AG09309 (cell line): ENCODE data around the gene KRT10.

Source experiments
- DNase-seq: peaks from one replicate; pipeline ENCODE4 v3.0.0-alpha.2; 2010; ENCODE audit warnings: low read depth
- H3K4me3 ChIP-seq: 2 replicates; pipeline ENCODE4 v1.5.1; 2011; ENCODE audit warnings: mild to moderate bottlenecking, low read depth, low read length, moderate library complexity; ENCODE audit not compliant: control insufficient read depth
- TF ChIP-seq, protein P1 (sequence below): IDR thresholded peaks from 2 replicates; pipeline ENCODE4 v1.5.1; 2011; ENCODE audit warnings: mild to moderate bottlenecking, low read depth, low read length, inconsistent platforms; ENCODE audit not compliant: insufficient read depth, control insufficient read depth; ENCODE audit errors: missing control alignments

The KRT10 gene

DNA sequence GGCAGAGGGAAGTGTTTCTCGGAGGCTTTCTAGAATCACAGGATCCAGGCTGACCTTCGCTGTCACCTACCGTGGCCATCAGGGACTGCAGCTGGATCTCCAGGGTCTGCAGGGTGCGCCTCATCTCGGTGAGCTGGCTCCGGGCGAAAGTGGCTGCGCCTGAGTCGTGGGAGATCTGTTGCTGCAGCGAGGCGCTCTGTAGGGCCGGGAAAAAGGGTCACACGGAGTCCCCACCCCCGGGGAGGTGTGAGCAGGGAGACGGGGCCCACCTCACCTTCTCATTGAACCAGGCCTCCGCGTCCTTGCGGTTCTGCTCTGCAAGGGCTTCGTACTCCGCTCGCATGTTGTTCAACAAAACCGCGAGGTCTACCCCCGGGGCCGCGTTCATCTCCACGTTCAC, 25.6 kb downstream of the KRT10 start:
- H3K4me3 ChIP-seq, result no peak overlapping the region
- no peak for DNase-seq
- TF ChIP-seq, protein P1, sequence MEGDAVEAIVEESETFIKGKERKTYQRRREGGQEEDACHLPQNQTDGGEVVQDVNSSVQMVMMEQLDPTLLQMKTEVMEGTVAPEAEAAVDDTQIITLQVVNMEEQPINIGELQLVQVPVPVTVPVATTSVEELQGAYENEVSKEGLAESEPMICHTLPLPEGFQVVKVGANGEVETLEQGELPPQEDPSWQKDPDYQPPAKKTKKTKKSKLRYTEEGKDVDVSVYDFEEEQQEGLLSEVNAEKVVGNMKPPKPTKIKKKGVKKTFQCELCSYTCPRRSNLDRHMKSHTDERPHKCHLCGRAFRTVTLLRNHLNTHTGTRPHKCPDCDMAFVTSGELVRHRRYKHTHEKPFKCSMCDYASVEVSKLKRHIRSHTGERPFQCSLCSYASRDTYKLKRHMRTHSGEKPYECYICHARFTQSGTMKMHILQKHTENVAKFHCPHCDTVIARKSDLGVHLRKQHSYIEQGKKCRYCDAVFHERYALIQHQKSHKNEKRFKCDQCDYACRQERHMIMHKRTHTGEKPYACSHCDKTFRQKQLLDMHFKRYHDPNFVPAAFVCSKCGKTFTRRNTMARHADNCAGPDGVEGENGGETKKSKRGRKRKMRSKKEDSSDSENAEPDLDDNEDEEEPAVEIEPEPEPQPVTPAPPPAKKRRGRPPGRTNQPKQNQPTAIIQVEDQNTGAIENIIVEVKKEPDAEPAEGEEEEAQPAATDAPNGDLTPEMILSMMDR, result no peak

DNA sequence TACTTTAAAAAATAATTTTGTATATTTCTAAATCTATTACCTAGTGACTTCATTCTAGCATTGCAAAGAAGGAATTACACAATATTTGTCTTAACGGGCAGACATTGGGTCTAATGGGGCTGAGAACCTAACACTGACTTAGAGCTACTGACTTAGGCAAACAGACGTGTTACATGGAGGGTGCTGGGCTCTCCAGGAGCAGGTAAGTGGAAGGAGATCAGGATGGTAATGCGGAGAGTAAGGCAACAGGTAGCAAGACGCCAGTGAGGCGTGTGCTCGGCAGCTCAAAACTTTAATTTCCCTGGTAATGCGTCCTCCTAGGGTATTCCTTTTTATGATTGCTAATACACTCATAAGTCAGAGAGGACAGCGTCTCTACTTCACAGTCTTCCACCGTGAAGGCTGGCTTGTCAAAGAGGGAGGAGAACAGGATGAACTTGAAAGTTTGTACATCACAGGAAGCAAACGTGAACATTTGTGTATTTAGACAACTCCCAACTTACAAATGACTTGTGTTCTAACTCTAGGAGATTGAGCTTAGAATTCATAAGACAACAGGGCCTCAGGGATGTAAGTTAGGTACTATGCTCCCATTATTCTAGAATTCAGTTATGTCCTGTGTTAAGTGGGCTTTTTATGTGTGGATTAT, 27.3 kb downstream of the KRT10 start:
- no peak overlapping the region for H3K4me3 ChIP-seq
- DNase-seq, result no peak
- TF ChIP-seq, protein P1, result no peak

DNA sequence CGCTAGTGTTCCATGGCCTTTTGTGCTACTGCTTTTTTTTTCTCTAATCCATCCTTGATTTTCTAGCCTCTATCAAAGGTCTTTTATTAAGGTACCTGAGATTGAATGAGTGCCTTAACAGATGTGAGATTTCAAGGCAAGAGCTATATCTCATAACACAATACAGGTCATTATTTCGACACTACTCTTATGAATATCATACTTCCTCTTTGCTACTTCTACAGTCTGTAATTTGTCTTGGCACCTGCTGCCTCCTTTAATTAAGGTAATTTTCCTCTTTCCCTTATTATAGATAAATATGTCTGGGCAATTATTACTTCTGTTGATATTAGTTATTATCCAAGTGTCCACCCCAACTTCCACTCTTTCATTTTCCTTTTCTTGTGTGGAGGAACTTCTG, 27.9 kb downstream of the KRT10 start:
- no peak overlapping the region for H3K4me3 ChIP-seq
- DNase-seq, result no peak
- TF ChIP-seq, protein P1, result no peak

DNA sequence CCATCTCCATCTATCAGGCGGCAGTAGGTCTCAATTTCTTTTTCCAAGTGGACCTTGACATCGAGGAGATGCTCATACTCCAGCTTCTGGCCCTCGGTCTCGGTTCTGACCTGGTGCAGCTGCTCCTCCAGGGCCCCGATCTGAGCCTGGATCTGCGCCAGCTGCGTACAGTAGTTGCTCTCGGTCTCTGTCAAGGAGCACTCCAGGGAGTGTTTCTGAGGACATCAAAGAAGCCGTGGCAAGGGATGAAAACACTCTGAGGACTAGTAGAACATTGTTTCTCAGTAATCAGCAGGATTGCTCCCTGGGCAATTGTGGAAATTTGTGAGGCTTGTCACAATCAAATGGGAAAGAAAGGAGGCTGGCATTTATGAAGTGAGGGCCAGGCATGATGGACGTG, 28.6 kb downstream of the KRT10 start:
- DNase-seq, result no peak
- no peak overlapping the region for H3K4me3 ChIP-seq
- TF ChIP-seq, protein P1, result no peak

DNA sequence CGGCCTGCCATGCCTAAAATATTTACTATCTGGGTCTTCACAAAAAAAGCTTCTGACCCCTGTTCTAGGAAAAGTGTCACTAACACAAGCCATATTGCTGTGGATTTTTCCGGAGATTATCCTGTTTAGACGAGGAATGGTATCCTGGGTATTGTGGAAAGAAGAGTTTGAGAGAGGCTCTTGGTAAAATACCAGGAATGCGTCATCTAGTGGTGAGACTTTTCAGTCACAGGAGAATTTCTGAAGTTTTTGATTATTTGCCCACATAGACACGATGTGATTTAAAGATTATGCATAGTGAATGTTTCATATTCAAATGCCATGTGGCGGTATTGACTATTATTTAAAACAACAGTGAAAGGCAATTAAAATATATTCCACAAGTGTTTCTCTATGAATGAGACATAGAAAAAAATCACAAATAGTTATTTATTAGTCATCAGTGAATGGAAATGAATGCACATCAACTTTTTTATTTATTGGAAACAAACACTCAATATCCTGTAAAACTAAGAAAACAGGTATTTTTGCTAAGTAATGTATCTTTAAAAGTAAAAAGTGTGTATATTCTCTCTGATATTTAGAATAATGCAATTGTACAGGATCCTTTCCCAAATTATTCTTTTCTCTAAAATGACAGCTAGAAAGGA, 30.5 kb downstream of the KRT10 start:
- no peak overlapping the region for H3K4me3 ChIP-seq
- TF ChIP-seq, protein P1, result peak; percentile 61
- DNase-seq, result no peak

DNA sequence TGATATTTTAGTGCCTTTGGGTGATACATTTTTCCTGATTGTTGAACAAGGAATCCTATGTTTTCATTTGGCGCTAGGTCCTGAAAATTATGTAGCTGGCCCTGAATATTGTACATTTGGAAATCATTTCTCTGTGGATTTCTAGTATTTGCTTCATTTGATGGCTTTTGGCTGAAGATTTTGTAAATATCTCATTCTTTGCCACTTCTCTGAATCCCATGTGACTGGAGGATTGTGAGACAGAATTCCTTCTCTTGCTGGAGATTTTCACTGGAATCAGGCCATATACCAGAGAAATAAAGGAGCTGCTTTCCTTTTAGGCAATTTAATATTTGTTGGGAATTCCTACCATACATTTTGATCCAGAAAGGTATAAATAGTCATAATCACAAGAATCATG, 31.3 kb downstream of the KRT10 start:
- TF ChIP-seq, protein P1, result no peak
- DNase-seq, result no peak

More for the DNA sequence above, 31.3 kb downstream of the KRT10 start:
- H3K4me3 ChIP-seq, result no peak overlapping the region
